GM18511 (cell line): ENCODE data around the gene TRIM67.
"Not testable (repeated sequence)": the region's sequence is repeated elsewhere in the genome, so short reads cannot be mapped to it uniquely, and the experiment has no call there.

Source experiments
- ATAC-seq: cut with Tn5 transposase; IDR thresholded peaks from one replicate; pipeline ENCODE4 v1.9.1; 2021; ENCODE audit warnings: mild to moderate bottlenecking, moderate library complexity; ENCODE audit not compliant: unreplicated experiment

The TRIM67 gene

DNA sequence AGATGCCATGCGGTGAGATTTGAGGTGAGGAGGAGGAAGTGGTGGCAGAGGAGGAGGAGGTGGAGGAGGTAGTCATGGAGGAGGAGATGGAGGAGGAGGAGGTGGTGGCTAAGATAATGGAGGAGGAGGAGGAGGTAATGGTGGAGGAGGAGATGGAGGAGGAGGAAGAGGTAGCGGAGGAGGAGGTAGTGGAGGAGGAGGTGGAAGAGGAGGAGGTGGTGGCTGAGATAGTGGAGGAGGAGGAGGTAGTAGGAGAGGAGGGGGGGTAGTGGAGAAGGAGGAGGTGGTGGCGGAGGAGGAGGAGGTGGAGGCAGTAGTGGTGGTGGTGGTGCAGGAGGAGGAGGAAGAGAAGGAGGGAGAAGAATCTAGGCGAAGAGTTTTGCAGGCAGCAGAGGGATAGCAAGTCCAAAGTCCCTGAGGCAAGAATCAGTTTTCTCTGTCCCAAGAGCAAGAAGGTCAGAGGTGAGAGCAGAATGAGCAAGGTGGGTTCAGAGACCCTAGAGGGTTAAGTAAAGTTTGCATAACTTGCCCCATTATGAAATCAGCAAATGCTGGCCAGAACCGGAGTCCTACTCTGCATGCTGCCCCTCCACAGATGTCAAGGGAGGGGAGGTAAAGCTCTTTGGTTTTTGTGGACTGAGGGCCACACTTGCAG, 40.2 kb downstream of the TRIM67 start:
- ATAC-seq: no peak

DNA sequence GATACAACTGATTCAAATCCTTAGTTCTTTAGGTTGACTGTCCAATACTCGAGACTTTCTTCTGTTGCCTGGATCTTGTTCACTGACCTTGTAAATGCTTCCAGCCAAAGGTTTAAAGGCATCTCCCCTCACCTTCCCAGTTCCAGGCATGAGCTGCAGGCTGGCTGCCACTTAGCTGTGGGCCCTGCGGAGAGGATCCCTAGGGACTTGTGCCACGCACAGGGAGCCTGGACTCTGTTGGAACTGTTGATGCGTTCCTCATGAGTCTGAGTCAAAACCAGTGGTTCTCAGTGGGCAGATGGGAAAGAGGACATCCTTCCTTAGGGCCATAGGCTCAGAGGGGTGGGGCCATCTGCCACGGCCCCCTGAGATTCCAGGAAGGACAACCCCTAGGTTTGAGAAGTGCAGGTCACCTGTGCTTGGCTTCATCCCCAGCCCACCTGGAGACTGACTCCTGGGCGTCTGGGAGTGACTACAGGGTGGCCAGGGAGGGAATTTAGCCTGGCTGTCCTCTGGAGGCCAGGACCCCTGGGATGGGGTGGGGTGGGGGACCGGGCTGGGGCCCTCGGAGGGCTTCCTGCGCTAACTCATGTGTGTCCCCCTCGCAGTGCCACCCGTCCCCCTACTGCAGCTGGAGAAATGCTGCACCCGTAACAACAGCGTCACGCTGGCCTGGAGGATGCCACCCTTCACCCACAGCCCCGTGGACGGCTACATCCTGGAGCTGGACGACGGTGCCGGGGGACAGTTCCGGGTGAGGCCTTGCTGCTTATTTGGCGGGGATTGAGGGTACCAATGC, 41.6 kb downstream of the TRIM67 start:
- ATAC-seq: no peak

GRCh38 chr1:231206856-231207255, 45.0 kb downstream of the TRIM67 start:
- no peak for ATAC-seq

DNA sequence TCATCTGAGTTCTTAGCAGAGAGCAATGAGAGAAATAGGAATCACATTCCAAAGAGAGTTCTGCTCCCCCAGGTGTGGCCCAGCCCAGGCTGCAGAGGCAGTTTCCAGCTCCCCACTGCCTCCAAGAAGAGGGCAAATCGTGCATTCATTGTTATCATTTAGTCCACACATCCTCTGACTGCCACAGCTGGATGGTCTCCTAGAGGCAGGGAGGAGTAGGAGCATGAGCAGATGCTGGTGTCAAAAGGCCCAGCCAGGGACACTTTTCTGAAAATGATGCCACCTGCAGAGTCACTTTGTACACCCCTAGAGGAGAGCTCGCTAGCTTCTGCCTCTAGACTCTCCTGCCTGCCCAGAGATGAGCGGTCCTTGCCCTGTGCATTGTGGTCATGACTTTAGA, 45.6 kb downstream of the TRIM67 start:
- ATAC-seq: no peak

DNA sequence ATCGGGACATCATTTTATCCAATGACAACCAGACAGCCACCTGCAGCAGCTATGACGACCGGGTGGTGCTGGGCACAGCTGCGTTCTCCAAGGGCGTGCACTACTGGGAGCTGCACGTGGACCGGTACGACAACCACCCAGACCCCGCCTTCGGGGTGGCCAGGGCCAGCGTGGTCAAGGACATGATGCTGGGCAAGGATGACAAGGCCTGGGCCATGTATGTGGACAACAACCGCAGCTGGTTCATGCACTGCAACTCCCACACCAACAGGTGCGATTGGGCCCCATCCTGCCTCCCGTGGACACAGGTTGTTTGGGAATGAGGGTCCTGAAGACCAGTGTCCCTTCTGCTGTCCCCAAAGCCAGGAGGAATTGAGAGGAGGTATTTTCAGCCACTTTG, 47.1 kb downstream of the TRIM67 start:
- no peak for ATAC-seq

- ATAC-seq: no peak
These were observed 47.7 kb downstream of the TRIM67 start for GRCh38 chr1:231209531-231209930.

DNA sequence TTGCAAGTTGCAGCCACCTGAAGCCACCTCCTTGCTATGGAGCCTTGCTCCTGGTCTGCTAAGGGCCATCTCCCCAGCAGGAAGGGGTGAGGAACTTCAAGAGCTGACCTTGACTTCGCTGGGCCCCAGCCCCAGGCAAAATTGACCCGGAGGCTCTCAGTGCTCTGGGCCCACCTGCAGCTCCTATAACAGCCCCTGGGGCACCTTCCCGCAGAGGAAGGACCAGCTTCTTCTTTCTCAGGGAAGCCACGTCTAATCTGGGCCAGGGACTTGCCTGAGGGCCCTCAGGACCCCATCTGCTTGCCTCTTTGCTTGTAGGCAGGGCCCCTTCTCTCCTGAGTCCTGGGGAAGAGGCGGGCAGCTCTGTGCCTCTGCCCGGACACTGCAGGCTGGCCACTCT, 48.3 kb downstream of the TRIM67 start:
- ATAC-seq: no peak

- ATAC-seq: peak; percentile 81
These were observed 49.4 kb downstream of the TRIM67 start for GRCh38 chr1:231211005-231211857.

- ATAC-seq: not testable (repeated sequence)
These were observed 50.4 kb downstream of the TRIM67 start for GRCh38 chr1:231212301-231212700.

DNA sequence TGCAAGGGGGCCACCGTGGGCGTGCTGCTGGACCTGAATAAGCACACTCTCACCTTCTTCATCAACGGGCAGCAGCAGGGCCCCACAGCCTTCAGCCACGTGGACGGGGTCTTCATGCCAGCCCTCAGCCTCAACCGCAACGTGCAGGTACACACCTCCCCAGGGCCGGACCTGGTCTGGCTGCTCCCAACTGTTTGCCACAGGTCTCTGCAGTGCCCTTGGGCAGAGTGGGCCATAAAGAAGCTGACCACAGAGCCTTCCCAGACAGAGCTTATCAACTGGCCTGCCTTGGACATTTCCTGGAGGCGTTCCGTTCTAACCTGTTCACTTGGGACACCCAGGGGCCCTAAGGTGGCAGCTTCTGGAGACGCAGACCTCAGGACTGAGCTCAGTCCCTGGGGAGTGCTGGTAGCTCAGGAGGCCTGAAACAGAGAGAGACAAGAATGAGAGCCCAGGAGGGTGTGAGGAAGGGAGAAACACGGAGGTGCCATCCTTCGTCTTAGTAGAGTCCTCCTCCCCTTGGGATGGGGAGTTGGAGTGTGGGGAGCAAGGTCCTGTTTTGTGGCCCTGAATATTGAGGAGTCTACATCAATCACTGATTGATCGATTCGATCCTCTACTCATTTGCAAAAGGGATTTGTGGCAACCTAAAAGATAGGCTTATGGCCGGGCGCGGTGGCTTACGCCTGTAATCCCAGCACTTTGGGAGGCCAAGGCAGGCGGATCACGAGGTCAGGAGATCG, 52.1 kb downstream of the TRIM67 start:
- no peak for ATAC-seq

DNA sequence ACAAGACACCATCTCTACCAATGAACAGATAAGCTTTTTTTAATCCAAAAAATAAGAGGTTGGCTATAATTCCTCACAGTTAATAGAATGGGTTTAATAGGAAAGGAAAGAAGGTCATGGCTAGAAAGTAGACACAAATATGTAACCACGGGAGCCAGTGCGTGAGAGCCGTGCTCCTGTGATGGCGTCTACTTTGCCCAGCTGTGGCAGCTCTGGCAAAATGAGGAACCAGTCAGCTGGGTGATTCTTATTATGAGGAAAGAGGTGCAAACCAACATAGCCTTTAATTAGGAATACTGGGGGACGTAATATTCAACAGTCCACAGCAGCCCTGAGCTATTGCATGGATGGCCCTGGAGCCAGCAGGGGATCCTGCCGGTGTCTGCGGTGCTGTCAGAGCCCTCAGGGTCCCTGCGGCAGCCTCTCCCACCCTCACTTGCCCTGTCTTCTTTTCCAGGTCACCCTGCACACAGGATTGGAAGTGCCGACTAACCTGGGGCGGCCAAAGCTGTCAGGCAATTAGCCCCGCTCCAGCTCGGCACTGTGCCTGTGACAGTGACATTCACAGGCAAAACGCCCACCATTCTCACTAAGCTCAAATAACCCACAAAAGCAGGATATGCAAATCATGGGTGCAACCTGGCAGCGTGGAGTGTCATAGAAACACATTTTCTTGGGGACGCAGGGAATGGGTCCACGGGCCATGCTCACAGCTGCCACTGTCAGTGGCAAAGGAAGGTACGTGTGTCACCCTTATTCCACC, 53.2 kb downstream of the TRIM67 start:
- ATAC-seq: peak; percentile 48

DNA sequence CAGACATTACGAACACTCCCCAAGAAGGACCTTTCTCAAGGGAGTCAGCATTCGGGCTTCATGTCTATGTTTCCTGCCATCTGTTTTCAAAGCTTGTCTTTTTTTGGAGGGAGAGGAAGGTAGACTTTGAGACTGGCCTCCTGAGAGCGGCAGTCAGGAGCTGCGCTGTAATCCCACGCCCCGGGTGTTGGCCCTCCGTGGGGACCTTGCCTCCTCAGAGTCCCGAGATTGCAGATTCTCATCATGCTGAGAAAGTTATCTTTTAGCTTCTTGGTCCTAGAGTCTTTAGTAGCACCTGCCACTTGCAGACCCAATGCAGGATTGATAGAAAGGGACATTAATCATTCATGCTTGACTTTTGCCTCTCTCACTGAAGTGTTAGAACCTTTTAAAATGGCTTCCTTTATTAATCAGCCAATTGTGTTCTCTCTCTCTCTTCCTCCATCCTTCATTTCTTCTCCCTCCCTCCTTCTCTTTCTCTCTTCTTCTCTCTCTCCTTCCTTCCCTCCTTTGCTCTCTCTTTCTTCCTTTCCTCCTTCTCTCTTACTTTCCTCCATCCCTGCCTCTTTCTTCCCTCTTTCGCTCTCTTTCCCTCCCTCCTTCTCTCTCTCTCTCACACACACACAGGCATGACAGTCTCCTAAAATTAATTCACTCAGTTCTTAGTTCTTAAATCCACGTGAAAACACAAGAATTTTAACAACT, 54.0 kb downstream of the TRIM67 start:
- ATAC-seq: no peak

- ATAC-seq: no peak
These were observed 54.6 kb downstream of the TRIM67 start for GRCh38 chr1:231216498-231216897.

DNA sequence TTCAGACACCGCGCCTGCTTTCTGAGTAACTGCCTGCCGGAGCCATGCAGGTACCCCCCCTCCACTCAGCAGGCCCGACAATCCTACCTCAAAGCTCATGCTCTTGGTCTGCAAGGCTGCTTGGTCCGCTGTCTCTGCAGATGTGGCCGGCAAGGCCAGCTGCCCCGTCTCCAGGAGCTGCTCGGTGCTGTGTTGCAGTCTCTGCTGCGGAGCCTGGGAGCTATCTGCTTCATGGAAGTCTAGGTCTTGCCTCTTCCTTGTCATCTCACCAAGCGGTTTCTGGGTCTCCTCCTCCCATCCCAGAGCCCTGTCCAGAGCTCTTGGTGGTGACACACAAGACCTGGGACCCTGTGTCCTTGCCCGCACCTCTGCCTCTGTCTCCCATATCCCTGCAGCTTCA, 55.2 kb downstream of the TRIM67 start:
- no peak for ATAC-seq

- ATAC-seq: no peak
These were observed 56.2 kb downstream of the TRIM67 start for GRCh38 chr1:231218078-231218477.

GRCh38 chr1:231219422-231220401, 57.9 kb downstream of the TRIM67 start:
- ATAC-seq: no peak

DNA sequence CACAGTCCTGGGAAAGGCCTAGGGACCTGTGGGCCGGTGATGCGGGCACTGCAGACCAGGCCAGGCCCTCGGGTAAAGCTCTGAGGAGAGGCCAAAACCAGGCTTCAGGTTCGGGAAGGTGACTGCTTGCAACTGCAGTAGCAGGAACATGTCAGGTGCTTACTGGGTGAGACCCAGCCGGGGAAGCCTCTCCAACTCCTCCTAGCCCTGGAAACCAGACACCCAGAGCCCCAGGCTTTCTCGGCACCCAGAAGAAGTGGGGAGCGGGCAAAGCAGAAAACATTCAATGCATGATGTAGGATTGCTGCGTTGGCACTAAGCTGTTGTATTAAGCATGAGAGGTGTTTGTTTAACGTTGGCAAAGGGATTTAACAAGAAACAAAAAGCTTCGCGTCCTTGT, 58.9 kb downstream of the TRIM67 start:
- no peak for ATAC-seq

GRCh38 chr1:231226156-231226555, 64.3 kb downstream of the TRIM67 start:
- ATAC-seq: no peak
